Mammary epithelial cell (primary cell): ENCODE results near the gene EME1.

Experiments used
- CTCF ChIP-seq, 2 donors: IDR thresholded peaks in 1 of 2; conservative IDR thresholded peaks in 1 of 2; 2 replicates each; pipeline ENCODE4 v1.5.1; 2011 to 2012; ENCODE audit warnings: inconsistent platforms in 2 of 2, low read length in 2 of 2, mild to moderate bottlenecking in 2 of 2, control low read depth in 1 of 2, low read depth in 1 of 2; ENCODE audit not compliant: insufficient read depth in 1 of 2; ENCODE audit errors: extremely low read depth in 1 of 2
- EZH2 ChIP-seq: IDR thresholded peaks from 2 replicates; pipeline ENCODE4 v1.6.1; 2012; ENCODE audit warnings: low read length, inconsistent platforms, borderline replicate concordance

- TF ChIP-seq CTCF (conservative IDR thresholded peaks at IDR 0.05 in 1 of 2, IDR thresholded peaks at IDR 0.05 in 1 of 2; ENCODE audit: extremely low read depth in 1 of 2, insufficient read depth in 1 of 2, low read depth in 1 of 2, low read length in 2 of 2) (no peak), EZH2 (no peak)
These were observed 17.7 kb upstream of the EME1 start for GRCh38 chr17:50355336-50355700.
